ENCODE measurements around the gene IGSF21. TPM values are rescaled to one million over a fixed set of nuclear protein-coding genes. Genes with fewer than 3 reads are reported as not detected.
A peak's percentile ranks its signal among the peaks of the same experiment; 100 is the strongest.

The IGSF21 gene
- total RNA-seq, 5 donors from 2014 or later (not counting 1 experiment from before 2014, with no cell fraction given) = not detected

DNA sequence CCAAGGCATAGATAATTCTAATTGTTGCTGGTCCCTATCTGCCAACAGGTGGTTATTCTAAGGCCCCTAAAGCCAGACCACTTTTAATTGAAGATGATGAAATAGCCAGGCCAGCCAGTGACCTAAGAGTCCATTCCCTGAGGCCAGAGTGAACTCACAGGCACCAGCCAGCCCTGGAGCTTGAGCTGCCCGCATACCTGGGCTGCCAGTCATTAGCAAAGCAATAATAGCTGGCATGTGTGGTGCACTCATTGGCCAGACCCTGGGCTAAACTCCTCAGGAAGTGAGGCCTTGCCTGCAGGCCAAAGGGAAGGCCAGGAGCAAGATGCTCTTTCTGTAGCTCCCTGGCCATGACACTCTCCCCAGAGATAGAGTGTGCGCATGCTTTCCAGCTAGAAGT, 192.8 kb downstream of the IGSF21 start:
- ChIA-PET CTCF (no interaction called here), POLR2A (no interaction called here)
- DNase-seq (no peak), ATAC-seq (replicated peaks in 1 of 4) (no peak)
- Histone ChIP-seq H3K27me3 (replicated peaks in 1 of 2; ENCODE audit: control insufficient read depth in 2 of 2, extremely low read depth in 1 of 2, insufficient read depth in 2 of 2, low read length in 1 of 2) (peaks cover 0 to 36% of the 10 kb centered on the region in 2 experiments), H3K9me3 (no peaks in the 10 kb centered on the region), H3K36me3 (ENCODE audit: control insufficient read depth in 2 of 2, extremely low read depth in 1 of 2, insufficient read depth in 1 of 2, low read length in 1 of 2) (no peaks in the 10 kb centered on the region), H3K27ac (ENCODE audit: low read length) (no peak overlapping the region), H3K4me1 (ENCODE audit: control insufficient read depth in 1 of 2, extremely low read depth in 1 of 2, insufficient read depth in 2 of 2, low read length in 2 of 2) (no peaks in the 10 kb centered on the region), H3K4me3 (ENCODE audit: control insufficient read depth in 1 of 2, extremely low read depth in 1 of 2, low read length in 1 of 2) (no peak overlapping the region)
- H3K4me1 Mint-ChIP-seq = no peaks in the 10 kb centered on the region
- H3K9me3 Mint-ChIP-seq = no peaks in the 10 kb centered on the region
- no peak overlapping the region for H3K4me3 Mint-ChIP-seq
- no peak overlapping the region for H3K27ac Mint-ChIP-seq
- 42% methylated on average over 1 of the region's 2 CpGs for WGBS (ENCODE audit: insufficient coverage)
- peaks cover 32% of the 10 kb centered on the region in 2 donors for H3K27me3 Mint-ChIP-seq
- no peaks in the 10 kb centered on the region for H3K36me3 Mint-ChIP-seq

DNA sequence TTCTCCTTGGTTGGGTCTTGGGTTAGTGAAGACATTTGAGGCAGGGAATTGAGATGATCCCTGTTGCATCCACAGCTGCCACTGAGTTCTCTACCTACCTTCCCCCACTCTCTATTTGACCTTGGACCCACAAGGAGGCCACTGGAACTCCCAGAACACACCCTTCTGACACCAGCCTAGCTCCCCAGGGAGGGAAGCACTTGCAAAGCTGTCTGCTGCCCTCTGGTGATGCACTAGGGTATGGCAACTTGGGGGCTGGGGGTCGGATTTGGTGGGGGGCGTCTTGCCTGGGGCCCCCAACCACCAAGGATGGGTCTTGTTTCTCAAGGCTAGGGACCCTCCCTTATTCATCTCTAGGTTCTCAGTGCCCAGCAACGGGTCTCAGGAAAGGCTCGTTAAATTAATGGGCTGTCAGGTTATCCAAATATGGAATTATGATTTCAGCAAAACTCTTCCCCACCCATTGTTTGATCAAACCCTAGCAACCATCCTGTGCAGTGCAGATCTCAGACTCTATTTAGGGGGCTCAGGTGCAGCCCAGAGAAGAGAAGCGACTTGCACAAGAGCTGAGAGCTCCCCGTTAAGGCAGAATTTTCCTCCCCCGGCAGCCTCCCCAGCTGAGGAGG, 195.3 kb downstream of the IGSF21 start:
- Histone ChIP-seq H3K9me3 (no peaks in the 10 kb centered on the region), H3K27ac (ENCODE audit: low read length) (no peak overlapping the region), H3K27me3 (replicated peaks in 1 of 2; ENCODE audit: control insufficient read depth in 2 of 2, extremely low read depth in 1 of 2, insufficient read depth in 2 of 2, low read length in 1 of 2) (peaks cover 0 to 28% of the 10 kb centered on the region in 2 experiments), H3K4me3 (ENCODE audit: control insufficient read depth in 1 of 2, extremely low read depth in 1 of 2, low read length in 1 of 2) (no peak overlapping the region), H3K36me3 (ENCODE audit: control insufficient read depth in 2 of 2, extremely low read depth in 1 of 2, insufficient read depth in 1 of 2, low read length in 1 of 2) (no peaks in the 10 kb centered on the region), H3K4me1 (ENCODE audit: control insufficient read depth in 1 of 2, extremely low read depth in 1 of 2, insufficient read depth in 2 of 2, low read length in 2 of 2) (no peaks in the 10 kb centered on the region)
- Mint-ChIP-seq H3K4me1 (no peaks in the 10 kb centered on the region), H3K4me3 (no peak overlapping the region), H3K36me3 (no peaks in the 10 kb centered on the region), H3K27me3 (peaks cover 19 to 20% of the 10 kb centered on the region in 2 donors), H3K9me3 (no peaks in the 10 kb centered on the region), H3K27ac (no peak overlapping the region)
- CTCF ChIA-PET = no interaction called here
- no peak for ATAC-seq (replicated peaks in 1 of 4)
- POLR2A ChIA-PET = no interaction called here
- WGBS (ENCODE audit: insufficient coverage) = 78% methylated on average over 4 of the region's 7 CpGs
- peak in 3 of 35 experiments; percentile 2 to 4 (median 3) for DNase-seq

DNA sequence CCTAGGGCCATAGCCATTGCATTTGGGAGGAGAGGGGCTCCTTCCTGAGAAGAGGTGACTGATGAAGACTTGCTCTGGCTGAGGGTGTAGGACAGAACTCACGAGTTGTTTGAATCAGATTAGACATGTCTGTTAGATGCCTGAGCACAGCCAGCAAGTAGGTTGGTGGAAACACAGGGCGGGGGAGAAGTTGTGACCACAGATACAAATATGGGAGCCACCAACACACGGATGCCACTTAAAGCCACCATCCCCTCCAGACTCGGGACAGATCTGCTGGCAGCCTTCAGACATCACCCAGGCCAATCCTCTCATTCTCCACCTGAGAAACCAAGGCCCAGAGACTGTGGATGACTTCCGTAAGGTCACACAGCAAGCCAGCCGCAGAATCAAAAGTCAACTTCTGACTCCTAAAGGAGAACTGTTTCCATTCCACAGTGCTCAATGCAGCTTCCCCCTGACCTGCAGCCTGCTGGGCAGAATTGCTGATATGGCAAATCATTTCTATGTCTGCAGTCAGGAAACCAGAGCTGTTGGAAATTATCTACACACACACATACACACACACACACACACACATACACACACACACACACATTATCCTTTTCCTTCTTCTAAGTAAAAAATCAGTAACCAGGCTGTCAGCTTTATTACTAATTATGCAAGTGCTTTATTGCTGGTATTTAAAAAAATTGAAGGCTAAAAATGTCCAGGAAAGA, 196.7 kb downstream of the IGSF21 start:
- Histone ChIP-seq H3K4me3 (ENCODE audit: control insufficient read depth in 1 of 2, extremely low read depth in 1 of 2, low read length in 1 of 2) (no peak overlapping the region), H3K36me3 (ENCODE audit: control insufficient read depth in 2 of 2, extremely low read depth in 1 of 2, insufficient read depth in 1 of 2, low read length in 1 of 2) (no peaks in the 10 kb centered on the region), H3K9me3 (no peaks in the 10 kb centered on the region), H3K27ac (ENCODE audit: low read length) (no peak overlapping the region), H3K27me3 (replicated peaks in 1 of 2; ENCODE audit: control insufficient read depth in 2 of 2, extremely low read depth in 1 of 2, insufficient read depth in 2 of 2, low read length in 1 of 2) (peaks cover 0 to 30% of the 10 kb centered on the region in 2 experiments), H3K4me1 (ENCODE audit: control insufficient read depth in 1 of 2, extremely low read depth in 1 of 2, insufficient read depth in 2 of 2, low read length in 2 of 2) (no peaks in the 10 kb centered on the region)
- no peak overlapping the region for H3K27ac Mint-ChIP-seq
- ATAC-seq (replicated peaks in 1 of 4) (no peak), DNase-seq (no peak)
- H3K27me3 Mint-ChIP-seq = peaks cover 12 to 17% of the 10 kb centered on the region in 2 donors
- no peaks in the 10 kb centered on the region for H3K9me3 Mint-ChIP-seq
- 76% methylated on average over 4 of the region's 6 CpGs for WGBS (ENCODE audit: insufficient coverage)
- ChIA-PET CTCF (no interaction called here), POLR2A (no interaction called here)
- H3K36me3 Mint-ChIP-seq = no peaks in the 10 kb centered on the region
- H3K4me1 Mint-ChIP-seq = no peaks in the 10 kb centered on the region
- no peak overlapping the region for H3K4me3 Mint-ChIP-seq

DNA sequence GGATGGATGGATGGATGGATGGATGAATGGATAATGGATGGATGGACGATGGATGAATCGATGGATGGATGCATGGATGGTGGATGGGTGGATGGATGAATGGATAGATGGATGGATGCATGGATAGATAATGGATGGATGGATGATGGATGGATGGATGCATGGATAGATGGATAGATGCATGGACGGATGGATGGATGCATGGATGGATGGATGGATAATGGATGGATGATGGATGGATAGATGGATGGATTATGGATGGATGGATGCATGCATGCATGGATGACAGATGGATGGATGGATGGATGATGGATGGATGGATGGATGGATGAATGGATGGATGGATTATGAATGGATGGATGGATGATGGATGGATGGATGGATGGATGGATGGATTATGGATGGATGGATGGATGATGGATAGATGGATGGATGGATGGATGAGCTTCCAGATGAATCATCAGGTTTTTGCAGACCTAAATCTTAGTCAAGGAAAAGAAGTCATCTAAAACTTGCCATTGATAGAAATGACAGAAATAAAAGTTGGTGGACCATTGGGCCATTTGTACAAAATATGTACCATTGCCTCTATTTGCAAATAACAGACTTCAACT, 197.7 kb downstream of the IGSF21 start:
- Histone ChIP-seq H3K27ac (ENCODE audit: low read length) (no peak overlapping the region), H3K4me3 (ENCODE audit: control insufficient read depth in 1 of 2, extremely low read depth in 1 of 2, low read length in 1 of 2) (no peak overlapping the region), H3K4me1 (ENCODE audit: control insufficient read depth in 1 of 2, extremely low read depth in 1 of 2, insufficient read depth in 2 of 2, low read length in 2 of 2) (no peaks in the 10 kb centered on the region), H3K36me3 (ENCODE audit: control insufficient read depth in 2 of 2, extremely low read depth in 1 of 2, insufficient read depth in 1 of 2, low read length in 1 of 2) (no peaks in the 10 kb centered on the region), H3K27me3 (replicated peaks in 1 of 2; ENCODE audit: control insufficient read depth in 2 of 2, extremely low read depth in 1 of 2, insufficient read depth in 2 of 2, low read length in 1 of 2) (peaks cover 0 to 34% of the 10 kb centered on the region in 2 experiments), H3K9me3 (no peaks in the 10 kb centered on the region)
- Mint-ChIP-seq H3K4me1 (no peaks in the 10 kb centered on the region), H3K36me3 (no peaks in the 10 kb centered on the region), H3K9me3 (no peaks in the 10 kb centered on the region), H3K27me3 (peaks cover 8 to 16% of the 10 kb centered on the region in 2 donors), H3K27ac (no peak overlapping the region), H3K4me3 (no peak overlapping the region)
- DNase-seq (no peak), ATAC-seq (replicated peaks in 1 of 4) (no peak)
- POLR2A ChIA-PET = no interaction called here
- 87% methylated on average over 3 of the region's 3 CpGs for WGBS (ENCODE audit: insufficient coverage)
- CTCF ChIA-PET = no interaction called here

DNA sequence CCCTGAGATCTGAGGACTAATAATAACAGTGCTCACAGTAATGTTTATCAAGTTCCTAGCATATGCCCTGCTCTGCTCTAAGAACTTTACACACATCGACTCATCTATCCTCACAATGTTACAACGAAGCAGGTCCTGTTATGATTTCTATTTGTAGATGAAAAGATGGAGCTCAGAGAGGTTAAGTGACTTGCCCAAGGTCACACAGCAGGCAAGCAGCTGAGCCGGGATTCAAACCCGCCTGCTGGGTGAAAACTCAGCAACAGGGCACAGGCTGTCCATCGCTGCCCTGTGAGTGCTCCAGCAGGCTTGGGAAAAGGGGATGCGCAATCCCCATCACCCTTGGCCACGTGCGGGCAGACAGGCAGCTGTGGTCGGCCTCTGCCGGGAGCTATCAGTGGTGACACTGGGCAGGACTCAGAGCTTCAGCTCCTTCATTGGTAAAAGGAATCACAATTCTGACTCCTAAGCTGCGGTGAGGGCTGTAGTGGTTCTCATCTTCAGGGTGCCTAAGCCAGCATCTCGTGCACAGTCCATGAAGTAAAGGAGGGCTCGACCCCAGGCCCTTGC, 199.8 kb downstream of the IGSF21 start:
- Mint-ChIP-seq H3K4me1 (no peaks in the 10 kb centered on the region), H3K27ac (no peak overlapping the region), H3K4me3 (no peak overlapping the region), H3K9me3 (no peaks in the 10 kb centered on the region), H3K36me3 (no peaks in the 10 kb centered on the region), H3K27me3 (peaks cover 9% of the 10 kb centered on the region in 2 donors)
- DNase-seq (no peak), ATAC-seq (replicated peaks in 1 of 4) (no peak)
- WGBS (ENCODE audit: insufficient coverage) = 76% methylated on average over 11 of the region's 13 CpGs
- no peaks in the 10 kb centered on the region for H3K4me1 ChIP-seq (ENCODE audit: control insufficient read depth in 1 of 2, extremely low read depth in 1 of 2, insufficient read depth in 2 of 2, low read length in 2 of 2)
- peaks cover 0 to 26% of the 10 kb centered on the region in 2 experiments for H3K27me3 ChIP-seq (replicated peaks in 1 of 2; ENCODE audit: control insufficient read depth in 2 of 2, extremely low read depth in 1 of 2, insufficient read depth in 2 of 2, low read length in 1 of 2)
- no peaks in the 10 kb centered on the region for H3K9me3 ChIP-seq
- no peak overlapping the region for H3K27ac ChIP-seq (ENCODE audit: low read length)
- POLR2A ChIA-PET = no interaction called here
- H3K4me3 ChIP-seq (ENCODE audit: control insufficient read depth in 1 of 2, extremely low read depth in 1 of 2, low read length in 1 of 2) = no peak overlapping the region
- no peaks in the 10 kb centered on the region for H3K36me3 ChIP-seq (ENCODE audit: control insufficient read depth in 2 of 2, extremely low read depth in 1 of 2, insufficient read depth in 1 of 2, low read length in 1 of 2)
- CTCF ChIA-PET = no interaction called here

DNA sequence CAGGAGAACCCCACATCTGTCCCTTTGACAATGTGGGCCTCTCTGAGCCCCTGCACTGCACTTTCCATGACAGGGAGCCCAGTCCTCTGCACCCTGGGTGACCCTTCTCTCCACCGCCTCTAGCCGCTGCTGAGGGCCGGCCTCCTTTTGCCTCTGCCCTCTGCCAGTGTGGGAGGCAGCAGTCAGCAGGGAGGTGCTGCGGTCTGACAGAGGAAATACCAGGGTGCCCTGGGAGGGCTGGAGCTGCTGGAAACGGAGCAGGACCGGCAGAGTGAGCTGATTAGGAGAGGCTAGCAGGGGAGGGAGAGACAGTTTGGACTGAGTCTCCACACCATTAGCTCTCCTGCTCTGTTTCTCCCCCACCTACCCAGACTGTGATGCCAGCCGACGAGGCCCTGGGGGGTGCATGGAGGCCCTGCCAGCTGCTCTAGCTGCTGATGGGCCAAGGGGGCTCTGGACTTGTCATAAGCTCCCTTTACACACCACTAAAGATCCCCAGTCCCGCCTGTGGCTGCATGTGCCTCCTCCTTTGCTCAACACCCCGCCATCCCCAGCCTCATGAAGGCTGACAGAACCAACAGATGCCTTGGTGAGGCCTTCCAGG, 202.1 kb downstream of the IGSF21 start:
- H3K4me3 ChIP-seq (ENCODE audit: control insufficient read depth in 1 of 2, extremely low read depth in 1 of 2, low read length in 1 of 2) = no peak overlapping the region
- Mint-ChIP-seq H3K36me3 (no peaks in the 10 kb centered on the region), H3K27me3 (peaks cover 7% of the 10 kb centered on the region in 2 donors), H3K27ac (no peak overlapping the region), H3K4me3 (no peak overlapping the region), H3K4me1 (no peaks in the 10 kb centered on the region), H3K9me3 (no peaks in the 10 kb centered on the region)
- ATAC-seq (replicated peaks in 1 of 4) (no peak), DNase-seq (no peak)
- ChIA-PET POLR2A (no interaction called here), CTCF (no interaction called here)
- no peaks in the 10 kb centered on the region for H3K4me1 ChIP-seq (ENCODE audit: control insufficient read depth in 1 of 2, extremely low read depth in 1 of 2, insufficient read depth in 2 of 2, low read length in 2 of 2)
- 77% methylated on average over 5 of the region's 10 CpGs for WGBS (ENCODE audit: insufficient coverage)
- H3K27ac ChIP-seq (ENCODE audit: low read length) = no peak overlapping the region
- H3K27me3 ChIP-seq (replicated peaks in 1 of 2; ENCODE audit: control insufficient read depth in 2 of 2, extremely low read depth in 1 of 2, insufficient read depth in 2 of 2, low read length in 1 of 2) = peaks cover 0 to 23% of the 10 kb centered on the region in 2 experiments
- no peaks in the 10 kb centered on the region for H3K9me3 ChIP-seq
- H3K36me3 ChIP-seq (ENCODE audit: control insufficient read depth in 2 of 2, extremely low read depth in 1 of 2, insufficient read depth in 1 of 2, low read length in 1 of 2) = no peaks in the 10 kb centered on the region

All from T-cell (primary cell).